Peyer's patch (tissue), 4 donors: ENCODE measurements around the gene SORCS1.

Experiments
- CTCF ChIP-seq, 6 experiments: fragments of 450-650 bp in 4 of 6; fragments of 200-600 bp in 2 of 6; sonication (generic) in 1 of 6; IDR thresholded peaks; one replicate each; pipeline ENCODE4 v1.5.1; 2017 to 2019; ENCODE audit warnings: antibody characterized with exemption in 6 of 6, mild to moderate bottlenecking in 3 of 6, moderate library complexity in 1 of 6
- POLR2A ChIP-seq, 2 donors: fragments of 450-650 bp; IDR thresholded peaks; one replicate each; pipeline ENCODE4 v1.5.1; 2017; ENCODE audit warnings: antibody characterized with exemption in 2 of 2, mild to moderate bottlenecking in 2 of 2, moderate library complexity in 2 of 2

- TF ChIP-seq CTCF (IDR thresholded peaks at IDR 0.05) (no peak), POLR2A (IDR thresholded peaks at IDR 0.05) (no peak)
These were observed 393.4 kb downstream of the SORCS1 start for GRCh38 chr10:106771154-106771553.
